GM12891 (cell line): Measurements from ENCODE around the gene MAGEA12.
"Not testable (repeated sequence)": the region's sequence is repeated elsewhere in the genome, so short reads cannot be mapped to it uniquely, and the experiment has no call there.

Experiments used
- DNase-seq: peaks from one replicate; pipeline ENCODE4 v3.0.0; 2011; ENCODE audit warnings: low spot score; ENCODE audit not compliant: insufficient read length
- FAIRE-seq: peaks from 2 replicates; lab custom pipeline; 2011; peaks lifted over from hg19 to GRCh38; lab: Jason Lieb, UNC
- PAX5 ChIP-seq: IDR thresholded peaks from 2 replicates; pipeline ENCODE4 v1.6.1; 2011; ENCODE audit warnings: low read length, moderate library complexity, mild to moderate bottlenecking; ENCODE audit not compliant: insufficient read depth, severe bottlenecking
- POLR2A ChIP-seq: IDR thresholded peaks from 2 replicates; pipeline ENCODE4 v1.6.1; 2011; ENCODE audit warnings: low read depth, low read length, control low read depth
- POLR2AphosphoS5 ChIP-seq: IDR thresholded peaks from 2 replicates; pipeline ENCODE4 v1.6.1; 2011; ENCODE audit warnings: low read depth, low read length, control low read depth
- POU2F2 ChIP-seq: IDR thresholded peaks from 2 replicates; pipeline ENCODE4 v1.6.1; 2011; ENCODE audit warnings: low read depth, mild to moderate bottlenecking, control low read depth, low read length, moderate library complexity
- SPI1 ChIP-seq: IDR thresholded peaks from 2 replicates; pipeline ENCODE4 v1.6.1; 2011; ENCODE audit warnings: low read depth, low read length, control low read depth
- TAF1 ChIP-seq: IDR thresholded peaks from 2 replicates; pipeline ENCODE4 v1.6.1; 2011; ENCODE audit warnings: low read depth, low read length, control low read depth

Gene MAGEA12

GRCh38 chrX:152735860-152736511 is 2.4 kb downstream of the MAGEA12 start:
- no peak for FAIRE-seq
- DNase-seq: no peak

GRCh38 chrX:152736528-152736927 is 3.0 kb downstream of the MAGEA12 start:
- not testable (repeated sequence) for DNase-seq, FAIRE-seq

More at GRCh38 chrX:152735860-152736511, 2.4 kb downstream of the MAGEA12 start:
- TF ChIP-seq SPI1: no peak
- no peak for TF ChIP-seq TAF1
- no peak for TF ChIP-seq PAX5
- no peak for TF ChIP-seq POLR2A
- TF ChIP-seq POU2F2: no peak
- no peak for TF ChIP-seq POLR2AphosphoS5

- DNase-seq (no peak), FAIRE-seq (no peak)
- no peak for TF ChIP-seq SPI1
- no peak for TF ChIP-seq TAF1
- no peak for TF ChIP-seq POLR2AphosphoS5
- TF ChIP-seq POLR2A: no peak
- no peak for TF ChIP-seq POU2F2
- no peak for TF ChIP-seq PAX5
Observed at GRCh38 chrX:152738560-152738959, 5.0 kb downstream of the MAGEA12 start.

GRCh38 chrX:152753686-152754650 is 20.4 kb downstream of the MAGEA12 start, which contains the start of gene MAGEA2:
TSS of gene MAGEA2 (minus strand) at chrX:152753842. CDS start at chrX:152751363, 2,479 bp downstream.
- DNase-seq: not testable (repeated sequence)
- FAIRE-seq: peak; percentile 58

GRCh38 chrX:152754871-152755270 is 21.3 kb downstream of the MAGEA12 start:
- not testable (repeated sequence) for DNase-seq, FAIRE-seq

GRCh38 chrX:152758918-152759317 is 25.4 kb downstream of the MAGEA12 start, which contains the start of gene CSAG3:
TSS of gene CSAG3 (plus strand) at chrX:152759218.
- not testable (repeated sequence) for DNase-seq, FAIRE-seq

GRCh38 chrX:152759544-152759943 is 26.0 kb downstream of the MAGEA12 start:
- not testable (repeated sequence) for DNase-seq, FAIRE-seq

GRCh38 chrX:152761582-152761981 is 28.0 kb downstream of the MAGEA12 start:
- not testable (repeated sequence) for DNase-seq, FAIRE-seq

- FAIRE-seq, DNase-seq: not testable (repeated sequence)
Observed at GRCh38 chrX:152766562-152766961, 33.0 kb downstream of the MAGEA12 start.

- peak; percentile 68 for FAIRE-seq
- not testable (repeated sequence) for DNase-seq
Observed at GRCh38 chrX:152769549-152770289, 36.2 kb downstream of the MAGEA12 start, which contains the start of gene MAGEA6. TSS of gene MAGEA6 (minus strand) at chrX:152769689. CDS start at chrX:152767650, 2,039 bp downstream.

GRCh38 chrX:152787062-152787461 is 53.5 kb downstream of the MAGEA12 start:
- peak; percentile 97 for FAIRE-seq
- not testable (repeated sequence) for DNase-seq
